HG02973 (cell line): ENCODE data around the gene RPTOR.
A peak's percentile ranks its signal among the peaks of the same experiment; 100 is the strongest.
"Not testable (repeated sequence)": the region's sequence is repeated elsewhere in the genome, so short reads cannot be mapped to it uniquely, and the experiment has no call there.

ENCODE experiments used
- ATAC-seq: cut with Tn5 transposase; IDR thresholded peaks from one replicate; pipeline ENCODE4 v1.9.1; 2021; ENCODE audit warnings: moderate library complexity; ENCODE audit not compliant: unreplicated experiment

RPTOR gene

DNA sequence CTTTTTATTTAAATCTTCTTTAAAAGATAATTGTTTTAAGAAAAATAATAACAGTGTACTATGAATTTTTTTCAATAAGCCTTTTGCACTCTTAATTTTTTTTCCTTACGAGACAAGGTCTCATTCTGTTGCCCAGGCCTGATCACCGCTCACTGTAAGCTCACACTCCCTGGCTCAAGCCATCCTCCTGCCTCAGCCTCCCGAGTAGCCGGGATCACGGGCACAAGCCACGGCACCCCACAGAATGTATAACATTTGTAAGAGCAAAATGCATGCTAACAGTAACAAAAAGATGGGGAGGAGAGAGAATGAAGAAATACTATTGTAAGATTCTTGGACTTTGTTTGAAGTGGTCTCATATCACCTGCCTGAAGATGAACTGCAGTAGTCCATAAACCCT lies 320.1 kb downstream of the RPTOR start:
- no peak for ATAC-seq

DNA sequence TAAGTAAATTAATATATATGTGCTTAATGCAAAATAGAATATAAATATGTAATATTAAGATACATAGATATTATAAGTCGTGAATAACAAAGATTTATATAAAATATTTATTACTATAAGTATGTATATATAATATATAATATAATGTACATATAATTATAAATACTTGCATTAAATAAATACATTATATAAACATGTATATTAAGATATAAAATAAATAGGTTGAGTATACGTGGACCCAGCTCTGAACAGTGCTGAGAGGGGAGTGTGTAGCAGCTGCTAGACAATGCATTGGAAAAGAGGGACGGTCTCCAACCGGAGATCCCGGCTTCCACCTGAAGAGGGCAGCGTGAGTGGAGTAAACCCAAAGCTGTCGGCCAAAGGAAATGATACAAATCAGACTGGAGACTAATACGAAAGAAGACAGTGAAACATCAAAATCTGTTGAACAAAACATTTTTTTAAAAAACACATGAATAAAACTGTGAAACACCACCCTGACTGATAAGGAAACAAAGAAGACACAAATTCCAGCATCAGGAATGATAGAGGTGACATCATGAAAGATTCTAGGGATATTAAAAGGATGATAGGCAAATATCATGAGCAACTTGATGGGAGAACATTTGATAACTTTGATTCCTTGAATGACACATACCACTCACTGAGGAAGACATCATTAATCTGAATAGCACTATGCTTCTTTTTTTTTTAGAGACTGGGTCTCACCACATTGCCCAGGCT lies 321.6 kb downstream of the RPTOR start:
- ATAC-seq: no peak

DNA sequence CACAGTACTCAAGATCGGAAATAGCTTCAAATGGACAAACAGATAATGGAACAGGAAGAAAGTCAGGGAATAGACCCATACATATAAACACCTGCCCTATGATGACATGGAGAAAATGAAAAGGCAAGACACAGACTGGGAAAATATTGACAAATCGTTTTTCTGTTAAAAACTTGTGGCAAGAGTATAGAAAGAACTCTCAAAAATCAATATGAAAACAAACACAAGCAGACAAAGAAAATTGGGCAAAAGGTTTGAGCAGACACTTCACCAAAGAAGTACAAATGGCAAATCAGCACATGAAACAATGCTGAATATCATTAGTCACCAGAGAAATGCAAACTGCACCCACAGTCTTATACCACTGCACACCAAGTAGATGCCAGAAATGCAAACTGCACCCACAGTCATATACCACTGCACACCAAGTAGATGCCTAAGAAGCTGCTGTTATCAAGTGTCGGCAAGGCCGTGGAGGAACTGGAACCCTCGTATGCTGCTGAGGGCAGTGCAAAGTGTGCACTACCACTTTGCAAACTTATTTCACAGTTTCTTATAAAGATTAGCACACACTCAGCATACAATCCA lies 323.5 kb downstream of the RPTOR start:
- no peak for ATAC-seq

DNA sequence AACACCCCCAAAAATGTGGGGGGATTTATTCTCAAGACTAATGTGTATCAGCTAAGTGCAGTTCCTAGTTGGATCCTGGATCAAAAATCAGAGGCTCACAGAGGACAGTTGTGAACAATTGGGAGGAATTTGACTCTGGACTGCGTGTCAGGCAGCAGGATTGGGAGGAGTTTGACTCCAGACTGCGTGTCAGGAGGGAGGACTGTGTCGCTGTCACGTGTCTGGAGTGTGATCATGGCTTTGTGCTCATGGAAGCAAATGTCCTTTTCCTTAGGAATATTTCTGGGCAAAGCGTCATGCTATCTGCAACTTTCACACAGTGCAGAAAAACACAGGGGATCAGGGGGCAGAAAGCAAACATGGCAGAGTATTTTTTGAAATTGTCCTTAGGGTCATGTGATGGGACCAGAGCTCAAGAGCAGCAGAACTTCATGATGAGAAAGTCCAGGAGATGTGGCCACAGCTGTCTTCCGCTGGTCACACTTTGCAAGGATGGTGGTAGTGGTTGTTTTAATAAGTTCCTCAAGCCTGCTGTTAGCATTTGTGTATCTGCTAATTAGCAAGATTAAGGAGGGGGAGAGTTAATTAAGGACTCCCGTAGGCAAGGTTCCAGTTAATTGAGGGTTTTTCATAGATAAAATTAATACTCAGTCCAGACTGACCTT lies 325.0 kb downstream of the RPTOR start:
- no peak for ATAC-seq

DNA sequence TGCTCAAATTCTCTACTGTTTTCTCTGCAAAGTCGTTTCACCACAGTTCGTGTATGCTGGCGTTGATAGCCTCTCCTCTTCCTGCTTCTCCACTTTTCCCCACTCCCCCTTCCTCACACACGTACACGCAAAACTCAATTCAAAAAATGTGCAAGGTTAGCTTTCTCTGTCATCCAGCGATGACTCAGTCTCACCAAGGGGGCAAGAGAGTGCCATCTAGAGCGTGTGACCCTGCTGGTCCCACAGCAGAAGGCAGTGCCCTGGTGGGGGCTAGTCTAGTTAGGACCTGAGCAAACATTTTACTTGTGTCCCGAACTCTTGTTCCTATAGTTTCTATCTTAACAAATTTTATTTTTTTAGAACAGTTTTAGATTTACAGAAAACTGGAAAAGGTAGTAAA lies 325.8 kb downstream of the RPTOR start:
- no peak for ATAC-seq

DNA sequence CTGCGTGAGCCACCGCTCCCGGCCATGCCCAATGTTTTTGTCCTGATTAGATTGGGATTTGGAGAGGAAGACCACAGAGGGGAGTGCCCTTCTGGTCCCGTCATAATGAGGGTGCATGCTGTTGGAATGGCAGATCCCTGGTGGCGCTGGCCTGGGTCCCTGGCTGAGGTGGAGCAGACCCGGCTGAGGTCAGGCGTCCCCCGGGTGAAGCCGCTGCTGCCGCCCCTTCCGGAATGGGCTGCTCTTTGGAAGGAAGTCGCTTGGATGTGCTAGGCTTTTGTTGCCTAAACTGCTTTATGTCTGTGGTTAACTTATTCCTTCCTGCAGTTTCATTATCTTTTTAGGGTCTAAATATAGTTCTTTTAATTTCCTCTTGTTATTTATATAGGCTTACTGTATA lies 326.7 kb downstream of the RPTOR start:
- no peak for ATAC-seq

DNA sequence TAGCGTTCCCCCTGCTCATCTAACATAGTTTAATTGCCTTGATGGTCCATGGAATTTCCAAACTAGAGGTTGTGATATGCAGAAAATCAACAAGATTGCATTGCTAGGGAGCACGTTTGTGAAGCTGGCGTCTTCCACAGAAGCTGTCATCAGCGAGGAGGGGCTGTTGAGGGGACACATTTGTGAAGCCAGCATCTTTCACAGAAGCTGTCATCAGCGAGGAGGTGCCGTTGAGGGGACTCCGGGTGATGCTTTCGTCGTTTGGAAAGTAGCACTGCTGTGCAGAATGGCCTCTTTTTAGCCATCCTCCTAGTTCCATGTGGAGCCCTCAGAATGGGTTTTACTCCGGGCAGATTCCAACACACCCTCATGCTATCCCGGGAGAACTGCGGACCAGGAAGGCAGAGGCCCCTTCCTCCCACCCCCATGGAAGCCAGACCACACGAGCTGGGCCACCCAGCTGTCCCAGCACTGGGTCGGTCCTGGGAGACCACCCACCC lies 327.4 kb downstream of the RPTOR start:
- no peak for ATAC-seq

DNA sequence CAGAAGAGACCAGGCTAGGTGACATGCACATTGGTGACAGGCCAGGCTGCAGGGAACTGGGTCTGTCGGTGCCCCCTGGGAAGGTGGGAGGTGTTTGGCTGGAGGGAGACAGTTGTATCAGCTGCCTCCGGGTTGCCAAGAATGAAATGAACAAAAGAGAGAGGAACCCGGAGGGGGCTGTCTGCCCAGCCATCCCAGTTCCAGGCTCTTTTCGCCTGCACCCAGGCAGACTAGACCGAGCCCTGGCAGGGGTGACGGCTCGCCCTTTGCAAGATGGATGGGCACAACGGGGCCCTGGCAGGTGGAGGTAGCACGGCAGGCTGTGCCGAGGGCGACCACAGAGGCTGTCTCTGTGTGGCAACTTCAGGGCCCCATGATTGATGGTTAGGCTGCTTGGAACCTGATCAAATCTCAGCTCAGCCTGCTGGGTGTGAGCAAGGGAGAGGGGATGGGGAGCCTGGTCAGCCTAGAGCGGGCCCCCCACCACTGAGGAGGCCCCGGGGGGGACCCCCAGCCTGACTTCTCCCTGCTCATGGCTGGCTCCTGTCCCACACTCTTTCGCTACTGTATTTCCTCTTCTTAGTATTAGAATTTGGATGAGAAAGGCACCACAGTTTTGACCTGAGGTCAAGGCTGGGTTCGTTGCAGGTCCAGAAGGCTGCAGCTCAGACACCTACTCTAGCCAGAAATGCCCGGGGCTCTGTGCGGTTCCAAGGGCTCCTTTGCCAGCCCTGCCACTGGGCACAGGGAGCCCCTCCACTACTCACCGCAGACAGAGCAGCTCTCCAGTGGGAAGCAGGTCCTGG lies 328.1 kb downstream of the RPTOR start:
- ATAC-seq: no peak

DNA sequence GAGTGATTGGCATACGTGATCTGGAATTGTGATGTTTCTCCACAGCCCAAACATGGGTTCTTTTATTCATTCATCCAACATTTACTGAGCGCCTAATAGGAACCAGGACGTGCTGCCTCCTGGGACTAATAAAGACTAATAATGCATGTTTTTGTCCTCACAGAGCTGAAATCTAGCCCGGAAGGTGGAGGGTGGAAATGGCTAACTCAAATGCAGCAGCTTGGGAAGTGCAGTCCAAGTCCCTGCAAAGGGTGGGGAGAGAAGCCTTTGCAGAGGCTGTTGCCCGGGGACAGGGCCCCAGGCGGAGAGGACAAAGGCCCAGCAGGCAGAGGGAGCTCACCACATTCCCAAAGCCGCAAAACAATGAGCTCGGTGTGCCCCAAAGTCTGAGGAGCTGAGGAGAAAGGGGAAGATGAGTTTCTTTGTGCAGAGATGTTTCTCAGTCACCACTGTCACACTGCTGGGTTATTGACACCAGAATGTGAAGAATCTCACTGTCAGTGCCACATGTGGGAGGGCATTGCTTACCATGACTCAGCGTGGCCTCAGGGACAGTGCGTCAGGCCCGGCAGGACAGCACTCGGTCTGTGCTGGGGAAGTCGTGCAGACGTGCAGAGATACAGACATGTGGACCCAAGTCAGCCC lies 328.8 kb downstream of the RPTOR start:
- no peak for ATAC-seq

DNA sequence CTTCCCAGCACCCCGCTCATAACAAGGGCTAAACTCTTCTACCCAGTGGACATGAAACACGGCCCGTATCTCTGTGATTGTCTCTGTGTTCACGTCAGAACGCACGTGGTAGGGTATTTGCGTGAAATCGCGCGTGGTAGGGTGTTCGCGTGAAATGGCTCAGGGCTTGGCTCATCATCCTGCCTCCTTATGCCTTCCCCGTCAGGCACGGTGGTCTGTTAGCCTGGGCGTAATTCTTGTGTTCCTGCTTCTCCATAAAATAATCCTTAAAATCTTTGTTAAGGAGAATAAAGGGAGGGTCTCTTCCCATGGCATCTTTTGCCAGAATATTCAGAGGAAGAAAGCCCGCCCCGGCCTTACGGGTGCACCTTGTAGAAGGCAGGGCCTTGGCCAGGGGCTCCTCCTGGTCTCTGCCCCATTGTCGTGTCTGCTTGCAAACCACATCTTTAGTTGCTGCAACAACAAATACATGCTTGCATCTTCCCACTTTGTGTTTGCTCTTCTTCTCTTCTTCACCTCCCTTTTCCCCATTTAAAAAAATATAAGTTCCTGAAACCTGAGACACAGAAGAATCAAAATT lies 330.3 kb downstream of the RPTOR start:
- ATAC-seq: no peak

DNA sequence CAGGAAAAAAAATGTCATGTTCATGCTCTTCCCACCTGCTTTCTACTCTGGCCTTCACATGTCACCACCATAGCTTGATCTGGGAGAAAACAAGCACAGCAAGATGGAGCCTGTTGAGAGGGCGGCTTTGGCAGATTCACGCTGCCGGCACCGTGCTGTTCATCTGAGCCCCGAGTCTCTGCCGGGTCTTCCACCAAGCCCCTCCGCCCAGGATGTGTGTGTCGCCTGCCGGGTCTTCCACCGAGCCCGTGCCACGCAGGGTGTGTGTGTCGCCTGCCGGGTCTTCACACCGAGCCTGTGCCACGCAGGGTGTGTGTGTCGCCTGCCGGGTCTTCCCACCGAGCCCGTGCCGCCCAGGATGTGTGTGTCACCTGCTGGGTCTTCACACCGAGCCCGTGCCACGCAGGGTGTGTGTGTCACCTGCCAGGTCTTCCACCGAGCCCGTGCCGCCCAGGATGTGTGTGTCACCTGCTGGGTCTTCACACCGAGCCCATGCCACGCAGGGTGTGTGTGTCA lies 330.9 kb downstream of the RPTOR start:
- ATAC-seq: not testable (repeated sequence)

DNA sequence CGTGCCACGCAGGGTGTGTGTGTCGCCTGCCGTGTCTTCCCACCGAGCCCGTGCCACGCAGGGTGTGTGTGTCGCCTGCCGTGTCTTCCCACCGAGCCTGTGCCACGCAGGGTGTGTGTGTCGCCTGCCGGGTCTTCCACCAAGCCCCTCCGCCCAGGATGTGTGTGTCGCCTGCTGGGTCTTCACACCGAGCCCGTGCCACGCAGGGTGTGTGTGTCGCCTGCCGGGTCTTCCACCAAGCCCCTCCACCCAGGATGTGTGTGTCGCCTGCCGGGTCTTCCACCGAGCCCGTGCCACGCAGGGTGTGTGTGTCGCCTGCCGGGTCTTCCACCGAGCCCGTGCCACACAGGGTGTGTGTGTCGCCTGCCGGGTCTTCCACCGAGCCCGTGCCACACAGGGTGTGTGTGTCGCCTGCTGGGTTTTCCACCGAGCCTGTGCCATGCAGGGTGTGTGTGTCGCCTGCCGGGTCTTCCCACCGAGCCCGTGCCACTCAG lies 331.9 kb downstream of the RPTOR start:
- not testable (repeated sequence) for ATAC-seq

DNA sequence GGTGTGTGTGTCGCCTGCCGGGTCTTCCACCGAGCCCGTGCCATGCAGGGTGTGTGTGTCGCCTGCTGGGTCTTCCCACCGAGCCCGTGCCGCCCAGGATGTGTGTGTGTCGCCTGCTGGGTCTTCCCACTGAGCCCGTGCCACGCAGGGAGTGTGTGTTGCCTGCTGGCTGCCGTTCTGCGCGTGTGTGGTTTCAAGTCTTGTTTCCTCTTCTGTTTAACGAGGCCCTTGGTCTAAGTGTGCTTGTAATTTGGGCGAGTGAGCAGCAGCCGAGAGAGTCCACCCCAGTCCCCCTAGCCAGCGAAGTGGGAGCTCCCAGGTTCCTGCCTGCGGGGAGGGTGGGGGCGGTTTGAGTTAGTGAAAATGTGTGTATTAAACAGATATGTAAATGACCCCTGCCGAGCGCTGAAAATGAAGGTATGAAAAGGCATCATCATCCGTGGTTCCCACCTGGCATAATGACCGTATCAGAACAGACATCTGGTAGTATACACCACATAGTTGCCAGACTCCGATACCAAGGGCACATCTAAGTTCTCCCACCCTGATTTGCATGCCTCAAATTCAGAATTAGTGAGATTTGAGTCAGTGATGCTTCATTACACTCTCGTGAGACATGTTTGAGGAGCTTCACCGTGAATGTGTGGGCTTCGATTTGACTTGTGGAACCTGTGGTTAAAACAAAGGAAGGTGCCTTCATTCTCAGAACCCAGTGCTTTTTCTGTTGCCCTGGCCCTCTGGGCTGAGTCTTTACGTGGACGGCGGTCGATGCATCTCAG lies 332.5 kb downstream of the RPTOR start:
- ATAC-seq: peak; percentile 87

DNA sequence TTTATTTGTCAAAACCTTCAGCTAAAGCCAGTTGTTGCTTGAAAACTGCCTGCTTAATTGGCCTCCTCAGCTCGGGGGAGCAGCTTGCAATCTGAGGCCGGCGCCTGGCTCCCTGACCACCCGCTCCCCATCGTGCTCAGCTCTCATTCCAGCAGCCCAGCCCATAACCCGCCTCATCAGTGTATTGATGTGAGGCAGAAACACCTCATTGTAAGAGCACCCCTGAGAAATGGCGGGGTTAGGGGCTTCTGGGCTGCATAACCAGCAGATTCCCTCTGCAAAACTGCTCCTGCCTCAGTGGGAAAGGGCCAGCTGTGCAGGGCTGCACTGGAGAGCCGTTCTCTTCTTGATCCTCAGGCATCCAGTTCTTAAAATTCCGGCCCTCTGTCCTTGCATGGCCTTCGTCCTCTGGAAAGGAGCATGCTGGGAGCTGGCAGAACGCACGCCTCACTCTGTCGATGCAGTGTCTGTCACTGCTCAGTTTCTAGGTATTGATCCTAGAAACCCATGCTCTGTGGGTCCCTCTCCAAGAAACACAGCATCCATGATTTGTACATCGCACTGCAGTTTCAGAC lies 333.2 kb downstream of the RPTOR start:
- ATAC-seq: no peak

DNA sequence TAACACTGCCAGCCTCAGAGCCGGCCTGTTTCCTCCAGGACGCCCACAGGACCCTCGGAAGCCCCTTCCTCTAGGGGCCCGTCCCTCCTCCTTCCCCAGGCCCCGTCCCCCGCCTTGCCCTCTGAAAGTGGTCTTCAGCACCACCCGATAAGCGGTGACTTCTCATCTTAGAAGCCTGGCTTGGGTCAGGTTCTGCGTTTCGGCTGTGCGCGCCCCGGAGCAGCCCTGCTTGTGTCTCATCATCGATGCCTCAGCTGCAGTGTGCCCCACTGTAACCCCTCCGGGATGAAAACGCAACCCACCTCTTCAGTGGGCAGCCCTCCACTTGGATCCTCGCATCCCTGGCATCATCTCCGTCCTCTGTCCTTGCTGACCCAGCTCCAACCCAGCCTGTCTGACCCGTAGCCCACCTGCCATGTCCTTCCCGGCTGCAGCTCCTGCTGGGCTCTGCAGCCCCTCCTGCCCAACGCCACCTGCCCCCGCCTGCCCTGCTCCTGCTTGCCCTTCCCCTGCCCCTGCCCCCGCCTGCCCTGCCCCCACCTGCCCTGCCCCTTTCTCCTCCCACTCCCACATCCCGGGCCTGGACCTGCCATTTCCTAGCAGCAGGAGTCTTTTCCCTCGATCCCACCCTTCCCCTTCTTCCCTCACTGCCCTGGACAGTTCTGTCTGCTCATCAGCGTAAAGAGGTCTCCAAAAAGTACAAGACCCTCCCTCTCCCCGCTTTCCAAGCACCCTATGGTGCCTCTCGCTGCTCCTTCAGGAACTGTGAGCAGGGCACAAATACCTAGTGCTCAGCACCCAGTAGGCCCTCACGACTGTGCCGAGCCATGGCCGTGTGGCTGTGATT lies 334.5 kb downstream of the RPTOR start:
- ATAC-seq: no peak

DNA sequence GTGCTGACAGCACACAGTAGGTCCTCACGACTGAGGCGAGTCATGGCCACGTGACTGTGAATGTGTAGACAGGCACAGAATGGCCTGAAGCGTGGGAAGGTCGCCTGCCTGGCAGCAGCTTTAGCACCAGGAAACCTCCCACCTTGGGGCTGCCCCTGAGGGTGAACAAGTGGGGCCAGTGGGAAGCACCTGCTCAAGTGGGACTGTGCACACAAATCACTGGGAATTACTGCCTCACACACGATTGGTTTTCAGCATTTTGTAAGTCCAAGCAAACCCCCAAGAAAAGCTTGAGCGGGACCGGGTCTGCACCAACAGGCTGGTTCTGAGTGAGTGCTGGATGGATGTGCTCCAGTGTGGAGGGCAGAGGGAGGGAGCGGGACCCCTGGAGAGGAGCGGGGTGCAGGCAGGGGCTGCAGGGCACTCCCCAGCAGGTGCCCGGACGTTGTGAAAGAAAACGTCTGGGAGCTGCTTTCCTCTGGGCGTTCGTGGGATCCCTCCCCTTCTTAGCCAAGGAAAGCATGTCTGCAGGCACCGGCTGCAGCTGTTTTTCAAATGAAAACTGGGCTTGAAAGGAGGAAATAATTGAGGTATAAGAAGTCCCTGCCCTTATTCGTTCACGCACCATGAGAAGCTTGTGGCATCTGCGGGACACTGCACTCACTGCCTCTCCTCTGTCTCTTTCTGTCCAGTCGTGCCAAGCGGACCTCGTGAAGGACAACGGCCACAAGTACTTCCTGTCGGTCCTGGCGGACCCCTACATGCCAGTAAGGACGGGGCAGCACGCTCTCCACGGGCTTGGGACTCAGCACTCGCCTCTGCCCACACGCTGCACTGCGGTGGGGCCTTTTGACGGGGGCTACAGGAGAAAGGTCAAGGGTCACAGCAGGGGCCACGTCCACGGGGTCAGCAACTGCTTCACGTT lies 335.3 kb downstream of the RPTOR start:
- ATAC-seq: no peak

DNA sequence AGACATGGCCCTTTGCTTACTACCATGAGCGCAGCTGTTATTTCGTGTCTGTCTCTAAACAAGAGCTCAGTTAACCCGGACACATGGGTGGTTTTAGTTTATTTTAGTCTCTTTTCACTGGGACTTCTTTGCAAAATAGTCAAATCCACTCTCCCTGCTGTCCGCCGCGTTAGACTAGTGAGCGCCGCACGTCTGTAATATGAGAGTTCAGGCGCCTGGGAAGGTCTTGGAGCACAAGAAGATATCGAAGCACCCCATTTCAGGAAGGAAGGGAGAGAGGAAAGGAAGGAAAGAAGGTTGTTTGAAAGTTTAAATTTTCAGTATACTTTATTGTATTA lies 336.0 kb downstream of the RPTOR start:
- no peak for ATAC-seq
